Keratinocyte (primary cell): Measurements from ENCODE around the gene CUL4A. TPM values are rescaled to one million over a fixed set of nuclear protein-coding genes. Genes with fewer than 3 reads are reported as not detected.

Experiments used
- DNase-seq: peaks from one replicate; pipeline ENCODE4 v3.0.0-alpha.2; 2011; ENCODE audit warnings: low read depth, missing footprints, low spot score
- FAIRE-seq: peaks from 2 replicates; lab custom pipeline; 2011; peaks lifted over from hg19 to GRCh38; lab: Jason Lieb, UNC
- H2AFZ ChIP-seq: 2 replicates; pipeline ENCODE4 v1.6.0; 2012; ENCODE audit warnings: low read length, control low read depth, inconsistent platforms; ENCODE audit not compliant: control insufficient read depth
- H3K27ac ChIP-seq: 2 replicates; pipeline ENCODE4 v1.5.1; 2011; ENCODE audit warnings: low read length; ENCODE audit not compliant: control insufficient read depth, insufficient read depth
- H3K27me3 ChIP-seq: 3 replicates; pipeline ENCODE4 v1.6.0; 2011; ENCODE audit warnings: low read length; ENCODE audit not compliant: control insufficient read depth, insufficient read depth; ENCODE audit errors: extremely low read depth
- H3K36me3 ChIP-seq, 2 experiments: 2 replicates in 1 of 2; 3 replicates in 1 of 2; pipeline ENCODE4 v1.5.1; 2011; ENCODE audit warnings: low read length in 2 of 2, mild to moderate bottlenecking in 1 of 2; ENCODE audit not compliant: control insufficient read depth in 2 of 2, insufficient read depth in 2 of 2; ENCODE audit errors: extremely low read depth in 1 of 2
- H3K4me1 ChIP-seq: 3 replicates; pipeline ENCODE4 v1.5.1; 2011; ENCODE audit warnings: low read length; ENCODE audit not compliant: control insufficient read depth, insufficient read depth; ENCODE audit errors: extremely low read depth
- H3K4me2 ChIP-seq: 3 replicates; pipeline ENCODE4 v1.6.0; 2011; ENCODE audit warnings: low read depth, low read length; ENCODE audit not compliant: control insufficient read depth, insufficient read depth; ENCODE audit errors: extremely low read depth
- H3K4me3 ChIP-seq, 3 experiments: fragments of 200-600 bp in 1 of 3; sonication (generic) in 1 of 3; 2 replicates in 2 of 3; 3 replicates in 1 of 3; pipeline ENCODE4 v1.5.1; 2011 to 2016; ENCODE audit warnings: low read length in 3 of 3, mild to moderate bottlenecking in 3 of 3, control low read depth in 2 of 3, inconsistent platforms in 1 of 3, low read depth in 1 of 3, mixed read lengths in 1 of 3, mixed run types in 1 of 3, moderate library complexity in 1 of 3; ENCODE audit not compliant: control insufficient read depth in 2 of 3, insufficient read depth in 2 of 3; ENCODE audit errors: extremely low read depth in 1 of 3
- H3K79me2 ChIP-seq: 2 replicates; pipeline ENCODE4 v1.6.0; 2012; ENCODE audit warnings: low read length; ENCODE audit not compliant: control insufficient read depth, insufficient read depth
- H3K9ac ChIP-seq: 3 replicates; pipeline ENCODE4 v1.6.0; 2011; ENCODE audit warnings: low read length; ENCODE audit not compliant: control insufficient read depth, insufficient read depth; ENCODE audit errors: extremely low read depth
- H3K9me1 ChIP-seq: 3 replicates; pipeline ENCODE4 v1.6.0; 2011; ENCODE audit warnings: low read length; ENCODE audit not compliant: control insufficient read depth, insufficient read depth; ENCODE audit errors: extremely low read depth
- H3K9me3 ChIP-seq: 2 replicates; pipeline ENCODE4 v1.5.1; 2012; ENCODE audit warnings: low read depth, low read length; ENCODE audit not compliant: control insufficient read depth
- H4K20me1 ChIP-seq: 3 replicates; pipeline ENCODE4 v1.6.0; 2011; ENCODE audit warnings: low read length; ENCODE audit not compliant: control insufficient read depth, insufficient read depth; ENCODE audit errors: extremely low read depth
- EZH2 ChIP-seq: IDR thresholded peaks from one replicate; pipeline ENCODE4 v1.6.1; 2012; ENCODE audit warnings: inconsistent platforms, mild to moderate bottlenecking, low read length, moderate library complexity
- dilution Hi-C: fragments of 300-500 bp; cut with MboI; formaldehyde crosslinking; loops from one replicate; pipeline ENCODE4 v1.7.0; 2020; ENCODE audit warnings: low sequenced_read_pairs; ENCODE audit not compliant: extremely low pct_ligation_motif_present
- polyA plus RNA-seq, 5 experiments: library from polyadenylated mRNA; depleted of rRNA in 3 of 5; stranded (reverse) in 3 of 5; stranded (forward) in 1 of 5; unstranded in 1 of 5; fragments of >200 nt; gene quantifications; 1 replicate in 1 of 5; 2 replicates in 3 of 5; 3 replicates in 1 of 5; pipeline versions ENCODE4 v1.2.1 to v1.2.3, GENCODE V29; 2011 to 2012; ENCODE audit warnings: missing spikeins in 2 of 5, low read depth in 1 of 5, low replicate concordance in 1 of 5
- small RNA-seq, 3 experiments: library from RNA; depleted of rRNA; stranded (forward); fragments of <200 nt; gene quantifications; one replicate each; pipeline ENCODE3, GENCODE V24; 2012; ENCODE audit warnings: low read depth in 3 of 3, low replicate concordance in 1 of 3; ENCODE audit not compliant: insufficient read length in 3 of 3
- TF ChIP-seq, protein P1 (sequence below), 3 experiments: IDR thresholded peaks in 1 of 3; conservative IDR thresholded peaks in 1 of 3; optimal IDR thresholded peaks in 1 of 3; 2 replicates in 2 of 3; 3 replicates in 1 of 3; pipeline versions ENCODE3 to v1.5.1; 2011; ENCODE audit warnings: low read length in 3 of 3, mild to moderate bottlenecking in 3 of 3, moderate library complexity in 2 of 3, control low read depth in 1 of 3, inconsistent platforms in 1 of 3; ENCODE audit not compliant: insufficient read depth in 2 of 3; ENCODE audit errors: extremely low read depth in 1 of 3

The CUL4A gene
- polyA plus RNA-seq, 1 donor (not counting 4 experiments of a cell fraction or from before 2014, with no cell fraction given), result 57.3 TPM

DNA sequence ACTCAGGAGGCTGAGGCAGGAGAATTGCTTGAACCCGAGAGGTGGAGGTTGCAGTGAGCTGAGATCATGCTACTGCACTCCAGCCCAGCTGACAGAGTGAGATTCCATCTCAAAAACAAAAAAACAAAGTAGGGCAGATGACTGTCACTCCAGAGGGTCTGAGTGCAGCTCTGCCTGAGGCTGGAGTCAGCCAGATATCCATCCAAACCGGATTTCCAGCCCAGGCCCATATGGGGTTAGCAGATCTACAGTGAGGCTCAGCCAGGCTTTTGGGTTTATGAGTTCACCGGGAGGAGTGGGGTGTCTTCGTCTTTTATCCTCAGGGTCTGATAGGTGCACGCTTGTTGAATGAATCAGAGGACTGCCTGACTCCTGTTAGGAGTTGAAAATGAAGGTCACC is 106.6 kb downstream of the CUL4A start:
- no peak for DNase-seq
- Histone ChIP-seq H3K27ac (no peak overlapping the region), H3K4me2 (no peak overlapping the region), H4K20me1 (no peaks in the 10 kb centered on the region), H2AFZ (no peak overlapping the region), H3K4me3 (no peak overlapping the region), H3K4me1 (no peaks in the 10 kb centered on the region), H3K9me1 (no peaks in the 10 kb centered on the region), H3K27me3 (no peaks in the 10 kb centered on the region), H3K9ac (no peak overlapping the region), H3K36me3 (peaks cover 23 to 24% of the 10 kb centered on the region in 2 experiments), H3K9me3 (no peaks in the 10 kb centered on the region), H3K79me2 (peaks cover 30% of the 10 kb centered on the region)
- no peak for FAIRE-seq
- dilution Hi-C loops, result no loop called here
- no peak for TF ChIP-seq EZH2
- TF ChIP-seq, protein P1, sequence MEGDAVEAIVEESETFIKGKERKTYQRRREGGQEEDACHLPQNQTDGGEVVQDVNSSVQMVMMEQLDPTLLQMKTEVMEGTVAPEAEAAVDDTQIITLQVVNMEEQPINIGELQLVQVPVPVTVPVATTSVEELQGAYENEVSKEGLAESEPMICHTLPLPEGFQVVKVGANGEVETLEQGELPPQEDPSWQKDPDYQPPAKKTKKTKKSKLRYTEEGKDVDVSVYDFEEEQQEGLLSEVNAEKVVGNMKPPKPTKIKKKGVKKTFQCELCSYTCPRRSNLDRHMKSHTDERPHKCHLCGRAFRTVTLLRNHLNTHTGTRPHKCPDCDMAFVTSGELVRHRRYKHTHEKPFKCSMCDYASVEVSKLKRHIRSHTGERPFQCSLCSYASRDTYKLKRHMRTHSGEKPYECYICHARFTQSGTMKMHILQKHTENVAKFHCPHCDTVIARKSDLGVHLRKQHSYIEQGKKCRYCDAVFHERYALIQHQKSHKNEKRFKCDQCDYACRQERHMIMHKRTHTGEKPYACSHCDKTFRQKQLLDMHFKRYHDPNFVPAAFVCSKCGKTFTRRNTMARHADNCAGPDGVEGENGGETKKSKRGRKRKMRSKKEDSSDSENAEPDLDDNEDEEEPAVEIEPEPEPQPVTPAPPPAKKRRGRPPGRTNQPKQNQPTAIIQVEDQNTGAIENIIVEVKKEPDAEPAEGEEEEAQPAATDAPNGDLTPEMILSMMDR (optimal IDR thresholded peaks at IDR 0.05 in 1 of 3, IDR thresholded peaks at IDR 0.05 in 1 of 3, conservative IDR thresholded peaks at IDR 0.05 in 1 of 3; ENCODE audit: extremely low read depth in 1 of 3, insufficient read depth in 2 of 3, low read length in 3 of 3), result no peak

Small RNAs within 50 kb of the gene (small RNA-seq; reads per million reads assigned to genes)
- gene AL137002.1 (0 reads per million in 3 experiments), gene MIR8075 (0 reads per million in 3 experiments)

Other genes with a start within 250 kb of the CUL4A start
- 0.14 TPM in 1 of 3 replicates, not detected in the others for gene MCF2L, start 240.4 kb upstream of the CUL4A start, polyA plus RNA-seq
- gene F7, start 103.8 kb upstream of the CUL4A start, polyA plus RNA-seq, result not detected in 3 replicates
- not detected in 3 replicates for gene F10, start 86.8 kb upstream of the CUL4A start, polyA plus RNA-seq
- gene PROZ, start 51.0 kb upstream of the CUL4A start, polyA plus RNA-seq, result not detected in 3 replicates
- 52.7 to 76.5 TPM (median 64.8 TPM) in 3 replicates for gene PCID2, start 944 bp upstream of the CUL4A start, polyA plus RNA-seq
- 202 to 251 TPM (median 232 TPM) in 3 replicates for gene LAMP1, start 87.6 kb downstream of the CUL4A start, polyA plus RNA-seq
- 2.8 to 5.2 TPM (median 2.8 TPM) in 3 replicates for gene GRTP1, start 154.5 kb downstream of the CUL4A start, polyA plus RNA-seq
- 1.2 to 2.2 TPM (median 2.0 TPM) in 3 replicates for gene ADPRHL1, start 243.9 kb downstream of the CUL4A start, polyA plus RNA-seq